HG03095 (cell line): ENCODE measurements around the gene TGM3.

Source experiments
- ATAC-seq: cut with Tn5 transposase; IDR thresholded peaks from one replicate; pipeline ENCODE4 v1.9.1; 2021; ENCODE audit warnings: moderate library complexity; ENCODE audit not compliant: unreplicated experiment

The TGM3 gene

GRCh38 chr20:2335096-2335870 lies 39.5 kb downstream of the TGM3 start:
- no peak for ATAC-seq

- ATAC-seq, result no peak
These were observed 40.7 kb downstream of the TGM3 start for GRCh38 chr20:2336471-2336870.

GRCh38 chr20:2337142-2337541 lies 41.3 kb downstream of the TGM3 start:
- no peak for ATAC-seq

DNA sequence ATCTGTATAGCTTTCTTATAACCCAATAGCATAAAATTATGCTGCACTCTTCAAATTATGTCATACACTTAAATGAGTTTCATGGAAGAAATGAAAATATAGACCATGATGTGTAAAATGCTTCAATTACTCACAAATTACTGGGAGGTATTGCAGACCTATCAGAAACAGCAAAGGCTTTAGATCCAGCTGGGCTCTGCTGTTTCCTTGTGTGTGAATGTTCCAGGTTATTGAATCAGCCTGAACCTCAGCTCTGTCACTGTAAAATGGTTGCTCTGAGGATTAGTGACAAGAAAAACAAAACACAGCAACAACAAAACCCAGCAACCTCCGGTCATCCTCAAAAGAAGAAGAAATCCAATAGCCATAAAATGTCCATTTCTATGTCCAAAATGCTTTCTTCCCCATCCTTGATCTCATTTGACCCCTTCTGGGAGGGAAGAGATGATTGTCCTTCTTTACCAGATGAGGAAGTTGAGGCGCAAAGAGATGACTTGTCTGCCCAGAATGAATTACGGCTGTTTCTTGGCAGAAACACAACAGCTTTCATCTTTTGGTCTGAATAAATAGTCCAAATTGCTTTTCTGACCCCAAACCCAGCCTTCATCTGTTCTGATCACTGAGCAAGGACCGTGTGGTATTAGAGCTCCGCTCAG lies 42.7 kb downstream of the TGM3 start:
- ATAC-seq, result no peak

DNA sequence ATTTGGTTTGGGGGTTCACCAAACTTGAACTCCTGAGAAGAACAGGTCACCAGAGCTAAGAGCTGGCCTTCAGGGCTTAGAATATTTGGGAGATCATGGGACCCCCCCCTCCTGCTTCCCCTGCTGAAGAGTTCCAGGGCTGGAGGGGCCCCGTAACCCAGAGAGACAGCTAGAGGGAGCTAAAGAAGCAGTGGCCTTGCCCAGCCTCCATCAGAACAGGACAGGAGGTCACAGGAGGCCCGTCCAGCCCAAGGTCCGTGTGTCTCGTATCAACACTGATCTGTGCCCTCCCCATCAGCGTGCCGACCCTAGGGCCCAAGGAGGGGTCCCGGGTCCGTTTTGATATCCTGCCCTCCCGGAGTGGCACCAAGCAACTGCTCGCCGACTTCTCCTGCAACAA lies 44.3 kb downstream of the TGM3 start:
- ATAC-seq, result no peak

- no peak for ATAC-seq
These were observed 45.0 kb downstream of the TGM3 start for GRCh38 chr20:2340823-2341222.

DNA sequence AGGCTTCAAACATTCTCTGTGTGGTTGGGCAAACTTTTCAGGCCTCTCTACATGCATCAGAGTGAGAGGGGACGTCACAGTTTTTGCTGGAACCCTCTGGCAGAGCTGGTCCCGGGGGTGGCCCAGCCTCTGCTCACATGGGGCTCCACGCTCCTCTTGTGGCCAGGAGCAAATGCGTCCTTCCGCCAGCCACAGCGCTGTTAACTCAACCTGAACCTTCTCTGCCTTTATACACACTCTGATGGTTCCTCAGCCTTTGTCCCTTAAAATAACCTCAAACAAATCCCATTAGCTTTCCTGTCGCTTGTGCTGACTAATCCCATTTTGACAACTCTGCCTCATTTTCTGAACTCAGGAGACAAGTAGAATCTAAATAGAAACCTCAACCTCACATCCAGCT lies 45.5 kb downstream of the TGM3 start:
- ATAC-seq, result no peak

DNA sequence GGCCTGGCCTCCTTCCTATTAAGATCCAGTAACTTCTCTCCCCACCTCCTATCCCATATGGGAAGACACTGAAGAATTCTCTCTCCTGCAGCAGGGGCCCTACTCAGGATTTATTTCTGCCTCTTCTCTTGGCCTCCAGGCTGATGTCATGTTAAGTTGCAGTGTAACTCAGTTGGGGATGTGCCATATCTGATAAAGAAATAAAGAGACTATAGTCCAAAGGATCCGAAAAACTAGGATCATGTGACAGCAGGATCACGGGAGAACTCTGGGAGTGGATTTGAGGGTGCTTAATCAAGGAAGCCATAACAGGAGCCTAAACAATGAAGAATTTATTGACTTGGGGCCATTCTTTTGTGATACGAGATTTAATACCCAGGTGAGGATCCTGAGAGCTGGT lies 46.4 kb downstream of the TGM3 start:
- ATAC-seq, result no peak

DNA sequence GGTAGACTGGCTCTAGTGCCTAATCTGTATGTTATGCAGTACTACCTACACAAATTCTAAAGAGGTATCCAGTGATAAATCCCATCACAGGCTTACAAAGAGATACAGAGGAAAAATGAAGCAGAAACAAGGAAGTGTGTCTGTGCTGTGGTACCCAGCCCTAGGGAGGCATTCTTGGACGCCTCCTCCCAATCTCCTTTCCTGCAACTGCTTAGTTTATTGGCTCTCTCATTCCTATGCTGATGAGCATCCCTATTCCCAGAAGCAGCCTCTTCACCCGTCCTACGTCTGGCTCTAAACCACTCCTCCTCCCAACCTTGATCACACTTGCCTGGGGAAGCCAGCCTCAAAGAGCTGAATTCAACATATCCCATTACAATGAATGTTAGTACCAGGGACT lies 50.4 kb downstream of the TGM3 start:
- no peak for ATAC-seq

DNA sequence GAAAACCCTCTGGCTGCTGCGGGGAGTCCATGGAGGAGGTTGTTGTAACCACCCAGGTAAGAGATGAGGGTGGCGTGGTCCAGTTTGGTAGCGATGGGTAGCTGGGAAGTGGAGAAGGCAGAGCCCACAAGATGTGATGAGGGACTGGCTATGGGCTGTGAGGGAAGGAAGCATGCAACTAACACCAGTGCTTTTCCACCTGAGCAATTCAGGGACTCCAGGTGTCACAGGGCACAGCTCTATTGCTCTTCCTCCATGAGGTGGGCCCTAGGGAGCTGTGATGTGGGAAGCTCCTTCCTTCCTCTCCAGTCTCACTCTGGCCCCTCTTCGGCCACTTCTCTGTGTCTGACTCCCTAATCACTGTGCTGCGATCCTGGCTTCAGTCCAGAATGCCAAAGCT lies 52.5 kb downstream of the TGM3 start:
- no peak for ATAC-seq

DNA sequence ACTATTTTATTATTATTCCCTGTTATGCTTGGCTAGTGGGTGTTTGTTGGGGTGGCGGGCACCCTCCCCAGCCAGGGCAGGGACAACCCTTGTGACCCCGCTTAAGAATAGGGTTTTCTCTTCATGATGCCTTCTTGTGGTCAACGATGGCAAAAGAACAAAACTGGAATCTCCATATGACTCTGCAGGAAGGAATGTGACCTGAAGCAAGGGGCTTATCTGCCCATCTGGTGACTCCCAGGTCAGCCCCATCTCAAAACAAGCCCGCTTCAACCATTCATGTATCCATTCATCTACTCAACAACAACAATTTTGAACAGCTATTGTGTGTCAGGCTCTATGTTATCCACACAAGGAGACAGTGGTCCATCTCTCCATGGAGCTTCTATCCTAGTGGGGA lies 54.0 kb downstream of the TGM3 start:
- ATAC-seq, result no peak

DNA sequence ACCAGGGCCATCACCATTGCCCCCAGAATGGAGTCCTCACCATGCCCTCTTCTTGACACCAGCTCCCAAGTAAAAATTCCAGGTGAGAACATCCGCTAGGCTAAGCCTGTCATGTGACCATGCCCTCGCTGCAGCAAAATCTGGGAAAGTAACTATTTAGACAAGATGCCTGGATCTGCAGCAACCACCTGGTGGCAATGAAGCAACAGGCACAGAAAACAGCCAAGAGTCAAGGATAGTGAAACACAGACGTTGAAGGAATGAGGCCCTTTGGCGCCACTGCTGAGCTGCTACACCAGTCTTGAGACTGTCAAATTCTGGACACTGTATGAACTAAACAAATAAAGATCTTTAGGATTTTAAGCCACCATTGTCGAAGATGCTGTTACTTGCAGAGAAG lies 54.8 kb downstream of the TGM3 start:
- ATAC-seq, result no peak

DNA sequence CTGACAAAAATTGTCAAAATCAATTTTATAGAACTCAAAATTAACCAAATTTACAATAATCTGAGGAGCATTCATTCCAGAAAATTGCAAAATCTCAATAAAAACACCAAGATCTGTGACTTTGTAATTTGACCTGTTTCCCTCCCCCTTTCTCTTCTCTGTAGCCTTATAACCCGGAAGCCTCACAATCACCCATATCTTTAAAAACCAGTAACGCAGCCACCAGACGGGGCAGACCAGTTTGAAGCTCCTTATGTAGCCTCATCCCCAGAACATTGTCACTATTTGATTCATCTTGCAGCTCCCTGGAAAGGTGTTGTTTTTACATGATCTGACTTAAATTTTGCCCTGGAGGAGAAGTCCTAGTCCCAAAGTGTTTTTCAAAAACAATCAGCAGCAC lies 57.4 kb downstream of the TGM3 start:
- no peak for ATAC-seq

- no peak for ATAC-seq
These were observed 61.3 kb downstream of the TGM3 start for GRCh38 chr20:2357114-2357513.

DNA sequence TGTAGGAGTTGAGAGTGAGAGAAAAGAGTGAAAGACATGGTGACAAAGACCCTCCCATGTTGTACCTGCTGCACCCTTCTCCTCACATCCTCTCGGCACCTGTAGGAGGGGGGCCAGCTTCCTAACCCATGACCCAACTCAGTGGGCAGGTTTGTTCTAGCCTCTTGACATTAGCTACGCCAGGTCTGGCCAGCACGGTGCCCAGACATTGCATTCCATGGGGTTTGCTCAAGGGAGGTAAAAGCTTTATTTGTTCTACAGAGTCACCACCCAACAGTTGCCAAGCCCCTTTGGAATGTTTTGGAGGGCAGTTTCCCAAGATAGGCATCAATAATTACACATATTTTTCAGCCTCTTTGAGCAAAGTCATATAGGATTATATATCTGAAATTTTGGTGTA lies 62.2 kb downstream of the TGM3 start:
- no peak for ATAC-seq

- ATAC-seq, result no peak
These were observed 65.3 kb downstream of the TGM3 start for GRCh38 chr20:2361035-2361593.

DNA sequence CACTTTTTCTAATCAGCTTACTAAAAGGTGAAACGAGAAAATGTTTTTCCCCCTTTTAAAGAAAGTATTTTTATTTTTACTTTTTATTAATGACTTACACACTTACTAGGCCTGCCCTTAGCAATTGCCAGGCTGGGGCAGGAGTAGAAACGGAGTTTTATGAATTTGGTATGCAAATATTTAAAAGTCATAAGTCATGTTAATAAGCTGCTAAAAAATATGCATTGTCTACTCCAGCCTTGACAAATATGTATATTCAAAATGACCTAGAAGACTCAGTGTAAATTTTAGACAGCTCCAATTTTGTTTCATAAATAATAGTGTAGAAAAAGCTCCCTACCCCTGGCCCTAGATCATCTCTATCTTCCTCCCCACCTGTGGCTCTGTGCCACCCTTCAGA lies 67.4 kb downstream of the TGM3 start:
- no peak for ATAC-seq

DNA sequence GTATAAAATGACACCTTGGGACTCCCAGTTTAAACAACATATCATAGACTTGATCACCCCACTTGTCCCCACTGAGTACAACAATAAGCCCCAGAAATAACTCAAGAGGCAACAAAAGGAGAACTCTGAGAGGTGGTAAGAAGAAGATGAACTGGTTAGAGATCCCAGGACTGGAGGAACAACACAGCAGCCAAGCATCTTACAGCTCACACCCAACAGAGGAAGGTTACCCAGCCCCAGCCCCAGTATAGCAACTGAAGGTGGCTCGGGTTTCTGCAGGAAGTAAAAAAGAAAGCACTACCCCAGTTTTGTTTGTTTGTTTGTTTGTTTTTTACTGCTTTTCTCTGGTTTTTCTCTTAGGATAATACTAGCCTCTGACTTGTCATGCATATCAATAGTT lies 67.8 kb downstream of the TGM3 start:
- no peak for ATAC-seq

DNA sequence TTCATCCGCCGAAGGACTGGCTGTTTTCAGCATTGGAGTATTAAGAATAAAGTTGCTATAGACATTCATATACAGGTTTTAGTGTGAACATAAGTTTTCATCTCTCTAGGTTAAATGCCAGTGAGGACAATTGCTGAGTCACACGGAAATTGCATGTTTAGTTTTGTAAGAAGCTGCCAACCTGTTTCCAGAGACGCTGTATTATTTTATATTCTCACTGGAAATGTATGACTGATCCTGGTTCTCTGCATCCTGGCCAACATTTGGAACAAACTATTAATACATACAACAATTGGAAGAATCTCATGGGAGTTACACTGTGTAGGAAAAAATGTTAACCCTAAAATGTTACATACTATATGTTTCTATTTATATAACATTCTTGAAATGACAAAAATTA lies 68.2 kb downstream of the TGM3 start:
- no peak for ATAC-seq

DNA sequence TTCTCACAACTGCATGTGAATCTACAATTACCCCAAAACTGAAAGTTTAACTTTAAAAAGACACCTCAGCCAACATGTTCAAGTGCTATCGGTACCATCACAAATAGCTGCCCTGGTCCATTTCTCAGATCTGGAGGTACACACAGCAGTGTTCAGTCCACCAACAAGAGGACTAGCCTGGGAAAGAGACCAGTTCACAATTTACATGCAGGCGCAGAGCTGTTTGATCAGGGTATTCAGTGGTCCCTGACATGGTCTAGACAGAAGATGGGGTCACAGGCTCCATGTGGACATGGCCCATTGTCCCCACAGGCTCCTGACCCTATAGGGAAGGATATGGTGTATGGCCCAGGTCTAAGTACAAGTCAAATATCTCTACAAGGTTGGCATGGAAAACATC lies 69.3 kb downstream of the TGM3 start:
- ATAC-seq, result no peak

- no peak for ATAC-seq
These were observed 69.9 kb downstream of the TGM3 start for GRCh38 chr20:2365666-2366065.

DNA sequence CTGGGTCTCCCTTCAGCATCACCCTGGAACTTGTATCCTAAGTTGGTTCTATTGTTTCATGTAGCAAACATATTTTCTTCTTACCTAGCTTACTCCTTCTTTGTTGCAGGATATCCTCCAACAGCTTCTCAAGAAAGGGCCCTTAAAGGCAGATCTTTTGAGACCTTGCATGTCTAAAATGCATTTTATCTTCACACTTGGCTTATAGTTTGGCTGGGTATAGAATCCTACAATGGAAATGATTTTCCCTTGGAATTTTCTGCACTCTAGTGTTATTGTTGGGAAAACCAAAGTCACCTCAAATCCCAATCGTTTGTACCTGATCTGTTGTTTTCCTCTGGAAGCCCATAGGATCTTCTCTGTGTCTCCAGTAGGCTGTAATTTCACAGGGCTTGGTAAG lies 72.8 kb downstream of the TGM3 start:
- ATAC-seq, result no peak

DNA sequence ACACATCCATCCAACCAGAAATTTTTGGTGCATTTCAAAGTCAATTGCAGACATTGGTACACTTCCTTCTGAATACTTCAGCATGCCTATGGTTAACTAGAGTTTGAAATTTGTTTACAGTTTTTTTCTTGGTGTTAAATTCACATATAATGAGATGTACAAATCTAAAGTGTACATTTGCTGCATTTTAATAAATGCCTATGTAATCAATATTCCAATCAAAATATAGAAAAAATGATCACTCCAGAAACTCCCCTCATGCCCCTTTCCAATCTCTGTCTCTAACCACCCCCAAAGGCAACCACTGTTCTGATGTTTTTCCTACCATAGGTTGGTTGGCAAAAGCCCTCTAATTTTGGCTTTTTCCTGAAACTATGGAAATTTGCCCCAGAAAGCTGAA lies 77.3 kb downstream of the TGM3 start:
- no peak for ATAC-seq
